Breast epithelium (tissue), 4 donors: ENCODE data around the gene PON3. TPM values are rescaled to one million over a fixed set of nuclear protein-coding genes. Genes with fewer than 3 reads are reported as not detected.

Experiments used
- DNase-seq, 2 donors: peaks; one replicate each; pipeline ENCODE4 v3.0.0-alpha.2; 2019; ENCODE audit warnings: low spot score in 2 of 2
- H3K27ac ChIP-seq, 2 donors: fragments of 200-600 bp; sonication (generic) in 1 of 2; one replicate each; pipeline ENCODE4 v1.5.1; 2016 to 2019; ENCODE audit warnings: mild to moderate bottlenecking in 1 of 2
- H3K27me3 ChIP-seq, 2 donors: fragments of 200-600 bp; sonication (generic) in 1 of 2; one replicate each; pipeline versions ENCODE4 v1.5.1 to v1.6.0; 2017 to 2019; ENCODE audit warnings: control low read depth in 1 of 2, mild to moderate bottlenecking in 1 of 2
- H3K36me3 ChIP-seq: fragments of 200-600 bp; one replicate; pipeline ENCODE4 v1.5.1; 2019
- H3K4me1 ChIP-seq, 2 donors: fragments of 200-600 bp; sonication (generic); one replicate each; pipeline ENCODE4 v1.5.1; 2016 to 2019; ENCODE audit warnings: control low read depth in 1 of 2
- H3K4me3 ChIP-seq, 3 donors: fragments of 200-600 bp; sonication (generic); 1 replicate in 2 of 3; 2 replicates in 1 of 3; pipeline ENCODE4 v1.5.1; 2016 to 2019; ENCODE audit warnings: mild to moderate bottlenecking in 3 of 3, moderate library complexity in 2 of 3
- H3K9me3 ChIP-seq, 2 donors: fragments of 200-600 bp; sonication (generic) in 1 of 2; one replicate each; pipeline ENCODE4 v1.5.1; 2016 to 2019; ENCODE audit warnings: control low read depth in 1 of 2
- POLR2A ChIP-seq: fragments of 450-650 bp; IDR thresholded peaks from one replicate; pipeline ENCODE4 v1.6.1; 2016; ENCODE audit warnings: antibody characterized with exemption, mild to moderate bottlenecking, moderate library complexity
- POLR2AphosphoS5 ChIP-seq, 3 donors: sonication (generic); formaldehyde crosslinking; IDR thresholded peaks; one replicate each; pipeline ENCODE4 v1.6.1; 2017; ENCODE audit warnings: antibody characterized with exemption in 3 of 3
- intact Hi-C: fragments of 100-400 bp; cut with DNase I; formaldehyde crosslinking; loops from one replicate; pipeline ENCODE4 v1.15.1; 2023; ENCODE audit warnings: low total_unique reads
- total RNA-seq, 3 donors: library from RNA; depleted of rRNA; stranded (reverse); fragments of >200 nt; gene quantifications; one replicate each; pipeline ENCODE4 v1.1.0, GENCODE V29; 2016
- TF ChIP-seq, protein P1 (sequence below), 3 donors: fragments of 450-650 bp; IDR thresholded peaks; one replicate each; pipeline ENCODE4 v1.5.1; 2016 to 2017; ENCODE audit warnings: antibody characterized with exemption in 3 of 3, mild to moderate bottlenecking in 3 of 3, moderate library complexity in 3 of 3

The PON3 gene
- total RNA-seq, 3 donors from 2014 or later, result 5.9 to 26.9 (median 8.5) TPM

DNA sequence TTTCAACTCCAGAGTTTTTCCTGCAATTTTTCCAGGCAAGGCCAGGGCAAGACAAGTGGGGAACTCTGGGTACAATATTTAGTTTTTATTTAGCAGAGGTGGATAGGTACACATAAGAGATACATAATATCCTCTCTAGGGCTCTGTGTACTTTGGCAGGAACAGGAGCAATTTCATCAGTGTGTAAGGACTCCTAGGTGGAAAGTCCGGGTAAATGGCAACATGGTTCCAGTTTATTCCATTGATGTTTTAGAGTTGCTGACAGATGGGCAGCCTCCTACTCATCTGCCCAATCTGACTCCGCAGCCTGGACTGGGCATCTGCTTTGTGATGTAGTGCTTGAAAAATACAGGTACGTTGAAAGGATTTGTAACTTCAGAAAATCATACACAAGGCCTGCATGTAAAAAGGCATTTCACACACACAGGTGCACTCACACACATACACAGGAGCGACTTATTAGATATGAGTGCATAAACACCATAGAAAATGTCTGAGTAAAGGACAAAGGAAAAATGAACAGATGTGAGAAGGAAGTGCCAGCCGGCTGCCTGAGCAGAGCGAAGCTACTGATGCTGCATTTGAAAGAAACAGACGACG, 77.6 kb downstream of the PON3 start:
- H3K4me3 ChIP-seq, result no peak overlapping the region
- TF ChIP-seq POLR2A, result no peak
- TF ChIP-seq, protein P1, sequence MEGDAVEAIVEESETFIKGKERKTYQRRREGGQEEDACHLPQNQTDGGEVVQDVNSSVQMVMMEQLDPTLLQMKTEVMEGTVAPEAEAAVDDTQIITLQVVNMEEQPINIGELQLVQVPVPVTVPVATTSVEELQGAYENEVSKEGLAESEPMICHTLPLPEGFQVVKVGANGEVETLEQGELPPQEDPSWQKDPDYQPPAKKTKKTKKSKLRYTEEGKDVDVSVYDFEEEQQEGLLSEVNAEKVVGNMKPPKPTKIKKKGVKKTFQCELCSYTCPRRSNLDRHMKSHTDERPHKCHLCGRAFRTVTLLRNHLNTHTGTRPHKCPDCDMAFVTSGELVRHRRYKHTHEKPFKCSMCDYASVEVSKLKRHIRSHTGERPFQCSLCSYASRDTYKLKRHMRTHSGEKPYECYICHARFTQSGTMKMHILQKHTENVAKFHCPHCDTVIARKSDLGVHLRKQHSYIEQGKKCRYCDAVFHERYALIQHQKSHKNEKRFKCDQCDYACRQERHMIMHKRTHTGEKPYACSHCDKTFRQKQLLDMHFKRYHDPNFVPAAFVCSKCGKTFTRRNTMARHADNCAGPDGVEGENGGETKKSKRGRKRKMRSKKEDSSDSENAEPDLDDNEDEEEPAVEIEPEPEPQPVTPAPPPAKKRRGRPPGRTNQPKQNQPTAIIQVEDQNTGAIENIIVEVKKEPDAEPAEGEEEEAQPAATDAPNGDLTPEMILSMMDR (IDR thresholded peaks at IDR 0.05), result no peak
- no peak for TF ChIP-seq POLR2AphosphoS5 (IDR thresholded peaks at IDR 0.05)

DNA sequence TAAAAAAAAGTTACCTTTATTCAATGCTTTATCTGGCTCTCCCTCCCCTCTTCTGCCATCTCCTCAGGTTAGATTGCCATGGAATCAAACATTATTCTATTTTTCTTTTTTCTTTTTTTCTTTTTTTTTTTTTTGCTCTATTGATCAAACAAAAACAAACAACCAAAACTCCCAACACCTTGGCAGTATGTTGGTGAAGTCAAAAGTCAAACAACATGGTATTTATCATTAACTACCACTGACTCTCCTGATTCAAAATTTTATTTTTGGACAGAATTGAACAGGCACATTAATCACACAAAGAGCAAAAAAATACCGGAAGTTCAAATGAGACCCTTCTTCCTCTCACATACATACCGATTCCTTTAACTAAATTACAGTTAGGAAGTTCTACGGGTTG, 78.2 kb downstream of the PON3 start:
- intact Hi-C loops, result no loop called here
- Histone ChIP-seq H3K36me3 (no peaks in the 10 kb centered on the region), H3K4me3 (no peak overlapping the region), H3K27ac (no peak overlapping the region), H3K4me1 (no peaks in the 10 kb centered on the region), H3K9me3 (no peaks in the 10 kb centered on the region), H3K27me3 (no peaks in the 10 kb centered on the region)
- DNase-seq, result no peak
- TF ChIP-seq POLR2AphosphoS5 (IDR thresholded peaks at IDR 0.05), result no peak
- no peak for TF ChIP-seq POLR2A
- TF ChIP-seq, protein P1 (IDR thresholded peaks at IDR 0.05), result no peak

More for the DNA sequence above, 77.6 kb downstream of the PON3 start:
- no peak for DNase-seq
- Histone ChIP-seq H3K27me3 (no peaks in the 10 kb centered on the region), H3K4me1 (no peaks in the 10 kb centered on the region), H3K27ac (no peak overlapping the region), H3K36me3 (no peaks in the 10 kb centered on the region), H3K9me3 (no peaks in the 10 kb centered on the region)
- intact Hi-C loops, result no loop called here

DNA sequence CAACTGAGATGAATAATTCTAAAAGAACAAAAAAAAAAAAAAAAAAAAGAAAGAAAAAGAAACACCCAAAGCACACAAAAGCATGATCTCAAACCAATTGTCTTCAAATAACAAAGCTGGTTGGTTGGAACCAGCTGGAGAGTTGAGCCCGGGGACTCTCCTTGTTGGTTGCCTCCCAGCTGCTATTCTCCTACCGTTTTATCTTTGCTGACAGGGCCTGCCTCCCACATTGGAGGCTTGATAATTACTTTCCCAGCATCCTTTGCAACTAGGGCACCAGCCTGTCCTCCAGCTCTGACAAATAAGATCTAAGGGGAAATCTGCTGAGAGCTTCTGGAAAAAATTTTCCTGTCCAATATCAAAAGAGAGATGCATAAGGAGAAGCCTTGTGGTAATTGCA, 78.6 kb downstream of the PON3 start:
- H3K27me3 ChIP-seq, result no peaks in the 10 kb centered on the region
- H3K9me3 ChIP-seq, result no peaks in the 10 kb centered on the region
- H3K27ac ChIP-seq, result no peak overlapping the region
- intact Hi-C loops, result no loop called here
- no peak overlapping the region for H3K4me3 ChIP-seq
- H3K4me1 ChIP-seq, result no peaks in the 10 kb centered on the region
- no peaks in the 10 kb centered on the region for H3K36me3 ChIP-seq
- no peak for DNase-seq
- TF ChIP-seq, protein P1 (IDR thresholded peaks at IDR 0.05), result no peak
- TF ChIP-seq POLR2A (no peak), POLR2AphosphoS5 (IDR thresholded peaks at IDR 0.05) (no peak)

DNA sequence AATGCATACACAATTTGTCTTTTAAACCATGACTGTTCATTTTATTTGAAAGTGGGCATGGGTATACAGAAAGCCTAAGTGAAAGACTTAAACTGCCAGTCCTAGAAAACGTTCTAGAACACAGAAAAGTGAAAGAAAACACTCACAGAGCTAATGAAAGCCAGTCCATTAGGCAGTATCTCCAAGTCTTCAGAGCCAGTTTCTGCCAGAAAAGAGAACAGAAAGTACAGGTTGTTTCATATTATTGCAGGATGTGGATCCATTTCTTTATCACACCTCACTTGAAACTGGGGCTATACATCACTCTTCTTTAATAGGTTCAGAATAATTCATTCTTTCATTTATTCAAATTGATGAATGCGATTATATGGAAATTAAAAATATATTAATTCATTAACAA, 79.6 kb downstream of the PON3 start:
- no peak for DNase-seq
- no peaks in the 10 kb centered on the region for H3K36me3 ChIP-seq
- intact Hi-C loops, result no loop called here
- H3K4me3 ChIP-seq, result no peak overlapping the region
- no peaks in the 10 kb centered on the region for H3K9me3 ChIP-seq
- H3K4me1 ChIP-seq, result no peaks in the 10 kb centered on the region
- no peak overlapping the region for H3K27ac ChIP-seq
- no peaks in the 10 kb centered on the region for H3K27me3 ChIP-seq
- TF ChIP-seq, protein P1 (IDR thresholded peaks at IDR 0.05), result no peak
- TF ChIP-seq POLR2A, result no peak
- no peak for TF ChIP-seq POLR2AphosphoS5 (IDR thresholded peaks at IDR 0.05)

DNA sequence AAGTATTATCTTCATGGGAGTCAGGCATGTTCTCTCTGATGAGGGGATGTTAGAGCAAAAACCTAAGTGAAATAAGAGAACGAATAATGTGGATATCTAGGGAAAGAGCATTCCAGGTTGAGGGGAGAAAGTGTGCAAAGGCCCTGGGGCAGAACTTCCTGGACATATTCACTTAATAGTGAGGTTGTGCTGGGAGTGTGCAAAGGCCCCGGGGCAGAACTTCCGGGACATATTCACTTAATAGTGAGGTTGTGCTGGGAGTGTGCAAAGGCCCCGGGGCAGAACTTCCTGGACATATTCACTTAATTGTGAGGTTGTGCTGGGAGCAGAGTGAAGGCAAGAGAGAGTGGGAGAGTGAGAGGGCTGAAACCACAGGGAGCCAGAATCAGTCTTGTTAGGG, 83.6 kb downstream of the PON3 start:
- Histone ChIP-seq H3K9me3 (no peaks in the 10 kb centered on the region), H3K27me3 (no peaks in the 10 kb centered on the region), H3K27ac (no peak overlapping the region), H3K4me3 (no peak overlapping the region), H3K4me1 (no peaks in the 10 kb centered on the region), H3K36me3 (no peaks in the 10 kb centered on the region)
- intact Hi-C loops, result no loop called here
- TF ChIP-seq, protein P1 (IDR thresholded peaks at IDR 0.05), result no peak
- TF ChIP-seq POLR2A, result no peak
- TF ChIP-seq POLR2AphosphoS5 (IDR thresholded peaks at IDR 0.05), result no peak
- DNase-seq, result no peak
